ENCODE data around the gene PIP4K2A. TPM values are rescaled to one million over a fixed set of nuclear protein-coding genes. Genes with fewer than 3 reads are reported as not detected.

PIP4K2A gene
- total and polyA plus RNA-seq, 2 of the 8 experiments (the other 6 are each of a cell fraction or from before 2014, with no cell fraction given): 19.0 to 60.9 TPM

- Histone ChIP-seq H4K5ac (ENCODE audit: insufficient read length, low read depth, low read length) (no peak overlapping the region), H3K9me3 (ENCODE audit: insufficient read depth in 2 of 2, low read depth in 1 of 2, low read length in 1 of 2) (no peaks in the 10 kb centered on the region), H2BK12ac (ENCODE audit: low read depth, low read length) (0 out of 2 replicates have a peak overlapping the region, but pooled peaks have one; percentile 31), H3K27ac (ENCODE audit: low read depth, low read length) (no peak overlapping the region), H3K4me1 (replicated peaks in 1 of 4; ENCODE audit: control insufficient read depth in 3 of 4, insufficient read depth in 4 of 4, low read length in 3 of 4) (peaks cover 7 to 17% (median 15%) of the 10 kb centered on the region in 4 experiments), H4K8ac (ENCODE audit: extremely low read depth, insufficient read depth, low read length) (no peak overlapping the region), H2BK15ac (ENCODE audit: low read length) (peak overlapping the region; percentile 93; the same call in 1 of the 2 replicates), H3K36me3 (ENCODE audit: control insufficient read depth in 2 of 4, insufficient read depth in 4 of 4, low read length in 3 of 4) (no peaks in the 10 kb centered on the region), H3K4me2 (ENCODE audit: insufficient read depth in 1 of 2, low read depth in 2 of 2, low read length in 2 of 2) (no peak overlapping the region), H3K23me2 (ENCODE audit: low read depth, low read length) (no peaks in the 10 kb centered on the region), H3K4ac (replicated peaks; ENCODE audit: insufficient read length, low read depth, low read length) (no peak overlapping the region), H3K9ac (replicated peaks in 1 of 4; ENCODE audit: extremely low read depth in 1 of 4, low read depth in 3 of 4, low read length in 3 of 4) (no peak overlapping the region; a peak in 1 of 7 replicates), H2BK120ac (replicated peaks; ENCODE audit: low read depth, low read length) (no peak overlapping the region), H2AK5ac (ENCODE audit: low read depth, low read length) (peak overlapping the region; percentile 59; the same call in 1 of the 2 replicates), H2BK20ac (ENCODE audit: low read length) (no peak overlapping the region), H3K79me1 (ENCODE audit: low read depth, low read length) (peaks cover 3% of the 10 kb centered on the region; the same call in 1 of the 2 replicates), H3K14ac (ENCODE audit: insufficient read length) (no peak overlapping the region), H4K20me1 (replicated peaks in 1 of 2; ENCODE audit: control insufficient read depth in 1 of 2, insufficient read depth in 2 of 2, low read length in 2 of 2) (no peaks in the 10 kb centered on the region), H3K79me2 (ENCODE audit: control insufficient read depth in 1 of 2, insufficient read depth in 2 of 2, low read length in 2 of 2) (peaks cover 0 to 97% of the 10 kb centered on the region in 2 experiments; a peak in 3 of 4 replicates), H3K4me3 (ENCODE audit: extremely low read depth in 1 of 4, insufficient read depth in 2 of 4, low read depth in 3 of 4, low read length in 4 of 4) (no peak overlapping the region), H4K91ac (replicated peaks; ENCODE audit: insufficient read length, low read length) (peak overlapping the region; percentile 57), H3K27me3 (replicated peaks in 1 of 4; ENCODE audit: control insufficient read depth in 3 of 4, extremely low read depth in 1 of 4, insufficient read depth in 3 of 4, low read length in 3 of 4) (no peaks in the 10 kb centered on the region), H3K18ac (ENCODE audit: extremely low read depth, low read length) (no peak overlapping the region), H3K56ac (replicated peaks; ENCODE audit: insufficient read length, low read depth, low read length) (no peak overlapping the region), H2BK5ac (ENCODE audit: low read depth, low read length) (0 out of 2 replicates have a peak overlapping the region, but pooled peaks have one; percentile 5), H3K23ac (ENCODE audit: insufficient read length) (no peak overlapping the region), H2AFZ (ENCODE audit: low read length) (no peak overlapping the region)
- ChIA-PET CTCF (ENCODE audit: partially characterized antibody) (interaction anchor here (1.2 kb wide), 1 partner anchor 39 kb away, joined by 4 read pairs; no protein-coding TSS in a partner anchor), POLR2A (ENCODE audit: partially characterized antibody) (no interaction called here)
- no peak for DNase-seq (ENCODE audit: low read depth in 1 of 2, low spot score in 2 of 2)
- no peak for FAIRE-seq
- WGBS, 2 experiments (ENCODE audit: extremely low coverage in 1 of 2, insufficient coverage in 1 of 2, insufficient read length in 1 of 2, insufficient replicate concordance in 2 of 2, low coverage in 1 of 2, low lambda C conversion rate in 2 of 2, missing lambda C conversion rate in 1 of 2): 91% methylated on average over 20 of the region's 20 CpGs; no CpG with 5 or more reads in 1 of the 2 experiments
- no peak for TF ChIP-seq EGR1 (IDR thresholded peaks at IDR 0.05; ENCODE audit: borderline replicate concordance, low read depth, low read length)
- TF ChIP-seq KDM5A (IDR thresholded peaks at IDR 0.05; ENCODE audit: low read length): no peak
- TF ChIP-seq SP1 (IDR thresholded peaks at IDR 0.05; ENCODE audit: low read depth, low read length): no peak
- TF ChIP-seq RXRA (IDR thresholded peaks at IDR 0.05; ENCODE audit: insufficient read depth, low read depth, low read length): no peak
Observed at GRCh38 chr10:22622242-22622806, 92.1 kb downstream of the PIP4K2A start.

Data from H1 (cell line).